HG03135 (cell line): ENCODE measurements around the gene PPP2R2C.

Experiments used
- ATAC-seq: cut with Tn5 transposase; IDR thresholded peaks from one replicate; pipeline ENCODE4 v1.9.1; 2021; ENCODE audit warnings: mild to moderate bottlenecking, moderate library complexity; ENCODE audit not compliant: unreplicated experiment

Gene PPP2R2C

GRCh38 chr4:6313216-6313615 is 159.2 kb downstream of the PPP2R2C start:
- no peak for ATAC-seq

GRCh38 chr4:6309777-6310176 is 162.6 kb downstream of the PPP2R2C start:
- ATAC-seq = no peak

DNA sequence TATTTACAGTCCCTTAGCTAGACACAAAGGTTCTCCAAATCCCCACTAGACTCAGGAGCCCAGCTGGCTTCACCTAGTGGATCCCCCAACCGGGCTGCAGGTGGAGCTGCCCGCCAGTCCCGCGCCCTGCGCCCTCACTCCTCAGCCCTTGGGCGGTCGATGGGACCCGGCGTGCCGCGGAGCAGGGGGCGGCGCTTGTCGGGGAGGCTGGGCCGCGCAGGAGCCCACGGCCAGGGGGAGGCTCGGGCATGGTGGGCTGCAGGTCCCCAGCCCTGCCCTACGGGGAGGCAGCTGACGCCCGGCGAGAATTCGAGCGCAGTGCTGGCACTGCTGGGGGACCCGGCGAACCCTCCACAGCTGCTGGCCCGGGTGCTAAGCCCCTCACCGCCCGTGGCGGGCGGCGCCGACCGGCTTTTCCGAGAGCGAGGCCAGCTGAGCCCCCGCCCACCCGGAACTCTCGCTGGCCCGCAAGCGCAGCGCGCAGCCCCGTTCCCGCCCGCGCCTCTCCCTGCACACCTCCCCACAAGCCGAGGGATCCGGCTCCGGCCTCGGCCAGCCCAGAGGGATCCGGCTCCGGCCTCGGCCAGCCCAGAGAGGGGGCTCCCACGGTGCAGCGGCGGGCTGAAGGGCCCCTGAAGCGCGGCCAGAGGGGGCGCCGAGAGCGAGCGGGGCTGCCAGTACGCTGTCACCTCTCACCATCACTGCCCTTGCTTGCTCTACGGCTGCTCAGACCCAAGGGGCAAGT is 163.3 kb downstream of the PPP2R2C start:
- ATAC-seq = no peak

GRCh38 chr4:6307891-6308290 is 164.5 kb downstream of the PPP2R2C start:
- ATAC-seq = no peak

GRCh38 chr4:6307230-6307629 is 165.2 kb downstream of the PPP2R2C start:
- no peak for ATAC-seq

GRCh38 chr4:6306299-6306698 is 166.1 kb downstream of the PPP2R2C start:
- no peak for ATAC-seq

DNA sequence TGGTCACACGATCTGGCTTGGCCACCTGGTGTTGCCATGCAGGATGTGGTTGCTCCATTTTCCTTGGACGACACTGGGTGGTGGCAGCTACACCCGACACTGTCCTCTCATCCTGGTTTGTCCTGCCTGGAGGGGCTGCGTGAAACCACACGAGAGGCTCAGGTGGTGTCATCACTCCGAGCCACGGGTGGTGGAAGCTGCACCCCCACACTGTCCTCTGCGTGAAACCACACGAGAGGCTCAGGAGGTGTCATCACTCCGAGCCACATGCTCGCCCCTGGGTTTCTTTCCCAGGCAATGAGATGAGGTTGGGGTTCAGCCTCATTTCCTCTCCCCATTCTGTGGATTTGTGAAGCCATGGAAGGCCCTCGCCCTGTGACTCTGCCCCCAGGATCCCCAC is 168.5 kb downstream of the PPP2R2C start:
- no peak for ATAC-seq

- ATAC-seq = no peak
Measured at GRCh38 chr4:6302869-6303268, 169.5 kb downstream of the PPP2R2C start.

GRCh38 chr4:6301732-6302442 is 170.5 kb downstream of the PPP2R2C start:
- no peak for ATAC-seq

- no peak for ATAC-seq
Measured at GRCh38 chr4:6301051-6301731, 171.2 kb downstream of the PPP2R2C start.

GRCh38 chr4:6300359-6300758 is 172.1 kb downstream of the PPP2R2C start:
- no peak for ATAC-seq

- ATAC-seq = no peak
Measured at GRCh38 chr4:6299875-6300274, 172.5 kb downstream of the PPP2R2C start.

DNA sequence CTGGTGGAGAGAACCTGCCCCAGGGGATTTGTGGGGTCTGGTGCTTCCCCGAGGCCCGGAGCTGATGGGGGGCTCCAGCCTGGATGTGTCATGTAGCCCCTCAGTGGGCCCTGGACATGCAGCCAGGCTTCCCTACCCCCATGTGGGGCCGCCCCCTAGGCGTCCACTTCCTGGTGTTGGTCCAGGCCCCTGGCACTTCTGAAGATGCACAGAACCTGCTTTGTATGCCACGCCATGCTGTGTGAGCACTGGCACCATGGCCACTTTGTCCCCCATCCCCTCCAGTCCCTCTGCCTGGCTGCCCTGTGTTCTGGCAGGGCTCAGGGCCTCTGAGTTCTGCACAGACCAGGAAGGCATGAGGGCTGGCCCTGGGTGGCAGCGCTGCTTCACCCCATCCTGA is 173.6 kb downstream of the PPP2R2C start:
- ATAC-seq = no peak

DNA sequence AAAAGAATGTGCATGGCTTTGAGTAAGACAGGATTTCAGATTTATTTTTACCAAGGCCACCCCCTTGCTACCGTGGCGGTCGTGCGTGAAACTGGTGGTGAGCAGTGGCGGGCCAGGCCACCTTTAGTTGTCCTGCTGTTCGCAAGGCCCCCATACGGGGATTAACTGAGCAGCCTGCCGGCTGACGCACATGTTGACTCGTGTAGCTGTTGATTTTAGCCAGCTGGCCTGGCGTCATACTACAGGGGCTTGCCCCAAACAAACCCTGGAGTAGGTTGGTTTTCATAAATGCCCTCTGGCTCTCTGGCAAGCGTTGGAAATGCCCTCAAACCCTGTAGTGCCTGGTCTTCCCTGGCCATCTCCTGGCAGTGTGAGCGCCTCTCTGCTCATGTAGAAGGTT is 174.4 kb downstream of the PPP2R2C start:
- ATAC-seq = no peak

GRCh38 chr4:6297266-6297815 is 175.1 kb downstream of the PPP2R2C start:
- no peak for ATAC-seq

- ATAC-seq = no peak
Measured at GRCh38 chr4:6296026-6296425, 176.4 kb downstream of the PPP2R2C start.

DNA sequence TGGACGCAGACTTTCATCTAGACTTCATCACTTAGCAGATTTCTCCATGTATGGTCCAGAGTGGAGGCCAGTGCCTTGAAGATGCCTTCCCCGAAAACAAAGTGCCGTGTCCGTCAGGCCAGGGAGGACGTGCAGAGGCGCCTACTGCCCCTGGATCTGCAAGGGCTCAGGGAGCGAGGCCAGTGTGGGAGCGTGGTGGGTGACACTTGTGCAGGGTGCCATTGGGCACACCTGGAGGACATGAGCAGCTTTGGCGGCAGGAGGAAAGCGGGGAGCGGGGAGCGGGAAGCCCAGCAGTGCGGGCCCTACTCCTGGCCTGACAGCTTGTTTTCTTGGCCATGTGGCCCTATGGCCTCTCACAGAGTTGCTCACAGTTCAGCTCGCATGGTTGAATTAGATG is 176.9 kb downstream of the PPP2R2C start:
- no peak for ATAC-seq

DNA sequence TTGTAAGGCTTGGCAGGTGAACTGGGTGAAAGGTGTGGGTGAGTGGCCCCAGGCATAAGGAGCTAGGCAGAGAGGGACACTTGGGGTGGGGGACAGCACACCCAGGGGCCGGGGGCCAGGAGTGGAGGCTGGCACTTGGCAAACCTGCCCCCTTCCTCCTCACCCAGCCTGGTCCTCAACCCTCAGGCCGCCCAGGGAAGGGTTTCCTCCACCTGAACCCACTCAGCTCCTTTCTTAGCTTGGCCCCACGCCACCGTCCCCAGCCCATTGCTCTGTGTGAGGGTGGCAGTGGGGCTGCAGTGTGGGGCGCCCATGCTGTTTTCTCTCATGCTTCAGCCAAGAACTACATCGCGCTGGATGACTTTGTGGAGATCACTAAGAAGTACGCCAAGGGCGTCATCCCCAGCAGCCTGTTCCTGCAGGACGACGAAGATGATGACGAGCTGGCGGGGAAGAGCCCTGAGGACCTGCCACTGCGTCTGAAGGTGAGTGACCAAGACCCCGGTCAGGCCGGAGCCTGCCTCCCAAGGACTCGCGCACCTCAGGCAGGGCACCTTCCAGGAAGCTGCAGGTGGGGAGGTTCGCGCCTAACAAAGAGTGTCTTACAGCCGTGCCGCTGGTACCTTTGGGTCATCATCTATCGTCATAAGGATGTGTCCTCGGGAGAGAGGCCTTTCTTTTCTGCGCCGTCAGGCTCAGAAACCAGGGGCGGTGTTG is 177.6 kb downstream of the PPP2R2C start:
- ATAC-seq = no peak

- ATAC-seq = no peak
Measured at GRCh38 chr4:6293661-6294060, 178.8 kb downstream of the PPP2R2C start.

- no peak for ATAC-seq
Measured at GRCh38 chr4:6293097-6293445, 179.3 kb downstream of the PPP2R2C start.
